IPS DF 4.7 (cell line): ENCODE measurements around the gene NSUN6.

Source experiments
- DNase-seq: peaks from one replicate; pipeline ENCODE4 v3.0.0-alpha.2; 2013; ENCODE audit warnings: low spot score; ENCODE audit errors: extremely low read depth

The NSUN6 gene

GRCh38 chr10:18504161-18504560, 147.2 kb downstream of the NSUN6 start:
- no peak for DNase-seq

- no peak for DNase-seq
These were observed 149.8 kb downstream of the NSUN6 start for GRCh38 chr10:18501629-18502028.

- no peak for DNase-seq
These were observed 150.2 kb downstream of the NSUN6 start for GRCh38 chr10:18501198-18501597.

GRCh38 chr10:18500576-18500975, 150.8 kb downstream of the NSUN6 start:
- no peak for DNase-seq

GRCh38 chr10:18498998-18499397, 152.4 kb downstream of the NSUN6 start:
- no peak for DNase-seq

- DNase-seq = no peak
These were observed 153.5 kb downstream of the NSUN6 start for GRCh38 chr10:18497806-18498369.
